Measurements from ENCODE around the gene SLC17A6.

The SLC17A6 gene

GRCh38 chr11:22337596-22338485, at the start of gene SLC17A6:
Gene SLC17A6 (plus strand): TSS chr11:22338381. CDS start chr11:22338534, 153 bp downstream.
- DNase-seq (ENCODE audit: low read depth) = no peak

DNA sequence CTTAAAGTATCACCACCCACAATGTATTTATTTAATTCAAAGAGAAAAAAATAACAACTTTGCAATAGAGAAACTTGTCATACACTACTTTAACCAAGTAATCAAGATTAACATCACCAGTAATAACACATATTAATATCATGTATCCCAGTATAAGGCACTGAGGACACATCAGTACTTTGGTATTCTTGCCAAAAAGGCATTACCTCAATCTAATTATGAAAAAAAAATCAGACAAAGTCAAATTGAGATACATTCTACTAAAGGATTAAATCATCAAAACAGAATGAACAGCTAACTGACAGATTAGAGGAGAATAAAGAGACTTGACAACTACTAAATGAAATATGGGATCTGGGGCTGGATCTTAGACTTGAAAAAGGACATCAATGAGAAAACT, 35.8 kb upstream of the SLC17A6 start:
- DNase-seq (ENCODE audit: low read depth) = no peak

- no peak for DNase-seq (ENCODE audit: low read depth)
Observed at GRCh38 chr11:22304337-22304961, 33.7 kb upstream of the SLC17A6 start.

DNA sequence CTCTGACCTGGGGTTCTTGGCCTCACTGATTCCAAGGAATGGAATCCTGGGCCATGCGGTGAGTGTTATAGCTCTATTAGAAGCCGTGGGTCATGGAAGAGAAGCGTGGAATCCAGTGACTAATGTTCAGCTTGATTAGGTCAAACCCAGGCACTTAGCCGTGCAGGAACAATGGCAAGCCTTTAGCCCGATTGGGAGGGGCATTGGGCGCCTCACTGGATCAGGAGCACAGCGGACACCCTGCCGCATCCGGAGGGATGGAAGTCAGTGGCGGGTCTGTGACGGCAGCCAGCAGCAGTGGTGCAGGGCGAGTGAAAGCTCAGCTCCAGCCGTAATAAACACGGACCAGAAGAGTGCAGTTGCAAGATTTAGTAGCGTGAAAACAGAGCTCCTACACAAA, 20.5 kb upstream of the SLC17A6 start:
- no peak for DNase-seq (ENCODE audit: low read depth)

DNA sequence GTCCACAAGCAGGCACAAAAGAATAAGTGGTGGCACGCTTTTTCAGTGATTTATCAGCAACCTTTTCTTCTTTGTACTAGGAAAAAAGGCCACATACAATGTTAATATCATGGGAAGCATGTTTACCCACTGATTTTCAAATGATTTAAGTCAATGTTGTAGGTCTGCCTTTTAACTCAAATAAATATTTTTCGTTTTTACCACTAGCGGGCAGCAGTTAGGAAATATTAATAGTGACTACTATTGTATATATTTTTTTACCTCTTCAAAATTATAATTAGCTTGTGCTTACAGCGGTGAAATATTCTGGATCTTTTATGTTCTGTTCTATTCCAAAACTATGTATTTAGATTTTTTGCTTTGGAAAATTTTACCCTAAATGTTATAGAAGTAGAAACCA, 6.4 kb upstream of the SLC17A6 start:
- DNase-seq (ENCODE audit: low read depth) = no peak

DNA sequence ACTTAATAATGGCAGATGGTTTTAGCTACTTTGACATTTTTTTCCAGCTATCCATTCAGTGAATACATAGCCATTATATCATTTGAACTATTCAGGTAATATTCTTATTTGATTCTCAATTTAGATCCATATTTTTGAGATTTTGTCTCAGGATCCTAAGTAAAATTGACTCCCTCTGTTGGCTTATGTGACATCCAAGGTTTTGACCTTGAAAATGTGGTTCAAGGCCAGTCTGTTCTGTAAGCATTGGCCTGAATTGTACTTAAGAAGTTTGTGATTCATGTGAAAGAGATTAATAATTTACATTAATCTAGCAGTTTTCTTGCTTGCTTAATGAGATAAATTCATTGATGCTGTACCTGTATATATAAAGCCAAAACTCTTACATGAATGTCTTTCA, 1.6 kb upstream of the SLC17A6 start:
- no peak for DNase-seq (ENCODE audit: low read depth)

DNA sequence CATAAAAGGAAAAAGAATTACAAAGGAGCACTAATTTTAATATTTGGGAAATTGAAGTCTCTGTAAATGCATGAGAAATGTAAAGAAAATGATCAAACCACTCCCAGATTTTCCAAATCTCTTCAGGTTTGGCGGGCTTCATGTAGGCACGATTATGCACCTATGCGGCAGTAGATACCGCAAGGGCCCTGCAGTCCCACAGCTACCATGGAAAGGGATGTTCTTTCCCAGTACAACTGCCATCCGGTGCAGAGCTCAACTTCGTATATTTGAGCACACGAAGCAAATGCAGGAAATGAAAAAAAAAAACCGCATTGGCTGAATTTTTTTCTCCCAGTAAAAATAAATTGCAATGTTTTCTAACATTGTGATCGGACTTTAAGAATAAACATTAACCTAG, 1.4 kb downstream of the SLC17A6 start:
- DNase-seq (ENCODE audit: low read depth) = no peak

- DNase-seq (ENCODE audit: low read depth) = no peak
Observed at GRCh38 chr11:22340235-22340634, 2.1 kb downstream of the SLC17A6 start.

GRCh38 chr11:22340701-22341587, 2.8 kb downstream of the SLC17A6 start:
- DNase-seq (ENCODE audit: low read depth) = no peak

GRCh38 chr11:22341588-22341931, 3.4 kb downstream of the SLC17A6 start:
- DNase-seq (ENCODE audit: low read depth) = no peak

- DNase-seq (ENCODE audit: low read depth) = no peak
Observed at GRCh38 chr11:22342211-22343031, 4.2 kb downstream of the SLC17A6 start.

DNA sequence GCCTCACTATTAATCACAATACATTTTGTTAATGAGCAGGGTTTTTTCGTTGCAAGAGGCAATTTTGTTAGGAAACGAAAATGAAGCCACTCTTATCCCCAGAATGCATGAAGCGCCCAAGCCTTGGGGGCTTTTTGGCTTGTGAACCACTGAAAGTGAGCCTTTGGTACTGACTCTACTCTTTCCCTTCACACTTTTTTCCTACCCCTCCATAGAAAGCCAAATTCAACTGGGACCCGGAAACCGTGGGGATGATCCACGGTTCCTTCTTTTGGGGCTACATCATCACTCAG, 4.8 kb downstream of the SLC17A6 start:
- no peak for DNase-seq (ENCODE audit: low read depth)

GRCh38 chr11:22343371-22344032, 5.3 kb downstream of the SLC17A6 start:
- DNase-seq (ENCODE audit: low read depth) = no peak

DNA sequence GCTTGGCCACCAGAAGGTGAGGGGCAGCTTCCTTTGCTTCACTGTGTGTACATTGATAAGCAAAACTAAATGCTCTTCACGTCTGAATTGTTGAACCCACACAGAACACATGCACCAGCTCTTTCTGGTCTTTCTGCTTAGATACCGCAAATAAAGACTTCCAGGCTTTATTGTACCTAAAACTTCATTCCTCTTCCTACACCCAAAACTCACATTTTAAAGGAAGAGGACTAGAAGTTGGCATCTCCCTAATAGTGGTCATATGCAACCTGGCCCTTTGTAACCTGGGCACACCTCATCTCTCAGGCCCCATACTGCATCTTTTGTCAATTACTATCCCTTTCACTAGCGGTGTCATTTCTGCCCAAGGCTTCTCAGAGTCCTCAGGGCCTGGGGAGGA, 5.9 kb downstream of the SLC17A6 start:
- DNase-seq (ENCODE audit: low read depth) = no peak

DNA sequence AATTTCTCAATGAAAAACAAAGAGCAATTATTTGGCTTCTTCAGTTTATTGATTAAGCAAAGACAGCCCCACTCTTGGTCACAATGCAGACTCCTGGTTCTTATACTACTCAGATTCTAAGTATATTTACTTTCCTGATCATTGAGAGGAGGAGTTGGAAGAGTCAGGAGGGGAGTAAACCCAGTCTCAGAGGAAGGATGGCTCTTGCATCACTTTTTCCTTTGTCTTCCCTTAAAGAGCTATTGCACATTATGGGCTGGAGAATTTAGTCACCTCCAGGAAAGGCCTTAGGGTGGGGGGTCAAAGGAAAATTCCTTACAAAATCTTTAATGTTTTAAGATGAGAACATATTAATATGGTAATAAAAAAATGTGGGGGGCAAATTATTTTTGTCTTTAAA, 8.1 kb downstream of the SLC17A6 start:
- DNase-seq (ENCODE audit: low read depth) = no peak

GRCh38 chr11:22347857-22348487, 9.8 kb downstream of the SLC17A6 start:
- DNase-seq (ENCODE audit: low read depth) = no peak

DNA sequence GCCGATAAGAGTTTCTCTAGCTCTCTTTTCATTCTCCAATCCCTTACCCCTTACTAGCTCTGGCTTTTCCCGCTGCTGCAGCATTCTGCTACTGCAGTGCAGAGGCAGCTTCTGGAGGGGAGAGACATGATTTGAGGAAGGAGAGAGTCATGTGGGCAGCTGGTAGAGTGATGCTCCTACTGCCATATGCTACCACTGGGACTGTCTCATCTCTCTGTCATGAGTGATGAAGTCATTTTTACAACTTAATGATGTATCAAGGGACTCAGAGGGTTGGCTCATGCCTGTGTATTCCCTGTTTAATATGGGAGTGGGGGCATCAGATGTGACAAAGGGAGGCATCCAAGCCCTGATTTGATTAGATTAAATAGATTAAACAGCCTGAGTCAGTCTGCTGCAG, 11.3 kb downstream of the SLC17A6 start:
- DNase-seq (ENCODE audit: low read depth) = no peak

DNA sequence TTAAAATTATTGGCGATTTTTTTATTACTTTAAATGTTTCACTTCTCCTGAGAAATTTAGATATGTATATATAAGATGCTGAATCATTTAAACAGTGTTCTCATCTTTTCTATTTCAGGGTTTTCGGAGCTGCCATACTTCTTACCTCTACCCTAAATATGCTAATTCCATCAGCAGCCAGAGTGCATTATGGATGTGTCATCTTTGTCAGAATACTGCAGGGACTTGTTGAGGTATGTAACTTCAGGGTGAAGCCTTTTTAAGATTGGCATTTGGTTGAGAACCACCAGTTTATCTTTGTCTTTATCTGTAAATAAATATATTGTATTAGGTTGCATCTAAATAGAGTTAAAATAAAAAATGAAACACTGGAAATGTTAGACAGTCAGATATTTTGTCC, 21.1 kb downstream of the SLC17A6 start:
- no peak for DNase-seq (ENCODE audit: low read depth)

GRCh38 chr11:22371160-22371559, 33.0 kb downstream of the SLC17A6 start:
- no peak for DNase-seq (ENCODE audit: low read depth)

DNA sequence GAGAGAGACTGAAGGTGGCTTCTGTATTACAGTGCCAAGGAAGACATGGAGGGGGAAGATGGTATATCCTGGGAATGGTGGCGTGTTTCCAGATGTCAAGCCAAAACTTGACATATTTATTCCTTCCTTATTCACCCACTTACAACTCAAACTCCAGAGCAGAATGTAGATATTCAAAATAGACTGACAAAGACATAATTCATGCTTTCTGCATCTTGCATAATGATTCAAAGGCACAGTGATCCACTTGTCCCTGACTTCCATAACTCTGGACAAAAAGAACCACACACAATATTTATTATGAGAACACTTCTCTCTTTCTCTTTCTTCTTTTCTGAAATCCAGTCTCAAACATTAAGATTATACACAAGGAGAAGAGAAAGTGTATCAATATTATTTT, 48.9 kb downstream of the SLC17A6 start:
- DNase-seq (ENCODE audit: low read depth) = no peak
